Upper lobe of right lung (tissue), 1 donor: ENCODE results near the gene GLB1L3. TPM values are rescaled to one million over a fixed set of nuclear protein-coding genes. Genes with fewer than 3 reads are reported as not detected.

Experiments
- ATAC-seq: fragments of 200-7000 bp; cut with Tn5 transposase; one replicate; pipeline ENCODE4 v1.9.1; 2020; ENCODE audit warnings: mild to moderate bottlenecking, moderate library complexity
- DNase-seq: peaks from one replicate; pipeline ENCODE4 v3.0.0-alpha.2; 2020
- H3K27ac ChIP-seq: fragments of 200-600 bp; one replicate; pipeline ENCODE4 v1.8.0; 2022
- H3K27me3 ChIP-seq: fragments of 200-600 bp; one replicate; pipeline ENCODE4 v1.8.0; 2022; ENCODE audit warnings: mild to moderate bottlenecking
- H3K36me3 ChIP-seq: fragments of 200-600 bp; one replicate; pipeline ENCODE4 v1.8.0; 2022
- H3K4me1 ChIP-seq: fragments of 200-600 bp; one replicate; pipeline ENCODE4 v1.8.0; 2022
- H3K4me3 ChIP-seq: fragments of 200-600 bp; one replicate; pipeline ENCODE4 v1.8.0; 2022; ENCODE audit warnings: mild to moderate bottlenecking
- H3K9me3 ChIP-seq: fragments of 200-600 bp; one replicate; pipeline ENCODE4 v1.8.0; 2022
- CTCF ChIP-seq: fragments of 200-600 bp; IDR thresholded peaks from one replicate; pipeline ENCODE4 v1.8.0; 2022; ENCODE audit warnings: antibody characterized with exemption
- intact Hi-C: fragments of 100-400 bp; cut with DNase I; formaldehyde crosslinking; loops from one replicate; pipeline ENCODE4 v1.11.0; 2022
- total RNA-seq: library from RNA; stranded (reverse); fragmentation: NEBNext Ultra II Directional; extraction: Animal tissue kit (Norgen Biotek cat#: 25700); gene quantifications from one replicate; pipeline ENCODE4 v1.2.1, GENCODE V29; 2021
- donor health status: DM: no; HTN: yes; CAD: no; lungs with severe emphysema.

GLB1L3 gene
- total RNA-seq, 1 donor from 2014 or later = 0.43 TPM

- peaks cover 63% of the 10 kb centered on the region for H3K27me3 ChIP-seq
- peaks cover 17% of the 10 kb centered on the region for H3K4me1 ChIP-seq
- DNase-seq (no peak), ATAC-seq (peak; percentile 12)
- no peak overlapping the region for H3K4me3 ChIP-seq
- intact Hi-C loops = no loop called here
- H3K9me3 ChIP-seq = no peaks in the 10 kb centered on the region
- no peak overlapping the region for H3K27ac ChIP-seq
- no peaks in the 10 kb centered on the region for H3K36me3 ChIP-seq
- TF ChIP-seq CTCF = no peak
Measured at GRCh38 chr11:134272381-134273316, 3.5 kb upstream of the GLB1L3 start.

- no peak overlapping the region for H3K27ac ChIP-seq
- DNase-seq (no peak), ATAC-seq (no peak)
- intact Hi-C loops = no loop called here
- H3K27me3 ChIP-seq = peaks cover 69% of the 10 kb centered on the region
- H3K9me3 ChIP-seq = no peaks in the 10 kb centered on the region
- no peak for TF ChIP-seq CTCF
- no peaks in the 10 kb centered on the region for H3K36me3 ChIP-seq
- H3K4me3 ChIP-seq = no peak overlapping the region
- peaks cover 15% of the 10 kb centered on the region for H3K4me1 ChIP-seq
Measured at GRCh38 chr11:134273317-134273712, 2.9 kb upstream of the GLB1L3 start.

GRCh38 chr11:134275188-134275533 lies 1.0 kb upstream of the GLB1L3 start:
- Histone ChIP-seq H3K4me3 (peak overlapping the region; percentile 35), H3K27ac (no peak overlapping the region), H3K4me1 (peaks cover 15% of the 10 kb centered on the region), H3K9me3 (no peaks in the 10 kb centered on the region), H3K27me3 (peaks cover 86% of the 10 kb centered on the region), H3K36me3 (no peaks in the 10 kb centered on the region)
- DNase-seq = no peak
- intact Hi-C loops = no loop called here
- no peak for ATAC-seq
- no peak for TF ChIP-seq CTCF

GRCh38 chr11:134276396-134277182 lies 410 bp downstream of the GLB1L3 start:
- Histone ChIP-seq H3K9me3 (no peaks in the 10 kb centered on the region), H3K4me3 (peak overlapping the region; percentile 35), H3K4me1 (peaks cover 15% of the 10 kb centered on the region), H3K36me3 (no peaks in the 10 kb centered on the region), H3K27ac (no peak overlapping the region), H3K27me3 (peaks cover 89% of the 10 kb centered on the region)
- DNase-seq (no peak), ATAC-seq (peak; percentile 45)
- no peak for TF ChIP-seq CTCF
- intact Hi-C loops = no loop called here

- no peaks in the 10 kb centered on the region for H3K36me3 ChIP-seq
- no peak overlapping the region for H3K4me3 ChIP-seq
- H3K9me3 ChIP-seq = no peaks in the 10 kb centered on the region
- DNase-seq (no peak), ATAC-seq (no peak)
- H3K4me1 ChIP-seq = peaks cover 15% of the 10 kb centered on the region
- H3K27ac ChIP-seq = no peak overlapping the region
- intact Hi-C loops = no loop called here
- H3K27me3 ChIP-seq = peaks cover 81% of the 10 kb centered on the region
- no peak for TF ChIP-seq CTCF
Measured at GRCh38 chr11:134277183-134278001, 1.2 kb downstream of the GLB1L3 start.
